GM18505 (cell line): ENCODE measurements around the gene GPR108.
A peak's percentile ranks its signal among the peaks of the same experiment; 100 is the strongest.
"Not testable (repeated sequence)": the region's sequence is repeated elsewhere in the genome, so short reads cannot be mapped to it uniquely, and the experiment has no call there.

Experiments
- ATAC-seq: cut with Tn5 transposase; IDR thresholded peaks from one replicate; pipeline ENCODE4 v1.9.1; 2021; ENCODE audit not compliant: unreplicated experiment
- POLR2A ChIP-seq: IDR thresholded peaks from 4 replicates; pipeline ENCODE4 v1.6.1; 2011; ENCODE audit warnings: borderline replicate concordance; ENCODE audit not compliant: insufficient read depth, insufficient read length; ENCODE audit errors: extremely low read depth

Gene GPR108

DNA sequence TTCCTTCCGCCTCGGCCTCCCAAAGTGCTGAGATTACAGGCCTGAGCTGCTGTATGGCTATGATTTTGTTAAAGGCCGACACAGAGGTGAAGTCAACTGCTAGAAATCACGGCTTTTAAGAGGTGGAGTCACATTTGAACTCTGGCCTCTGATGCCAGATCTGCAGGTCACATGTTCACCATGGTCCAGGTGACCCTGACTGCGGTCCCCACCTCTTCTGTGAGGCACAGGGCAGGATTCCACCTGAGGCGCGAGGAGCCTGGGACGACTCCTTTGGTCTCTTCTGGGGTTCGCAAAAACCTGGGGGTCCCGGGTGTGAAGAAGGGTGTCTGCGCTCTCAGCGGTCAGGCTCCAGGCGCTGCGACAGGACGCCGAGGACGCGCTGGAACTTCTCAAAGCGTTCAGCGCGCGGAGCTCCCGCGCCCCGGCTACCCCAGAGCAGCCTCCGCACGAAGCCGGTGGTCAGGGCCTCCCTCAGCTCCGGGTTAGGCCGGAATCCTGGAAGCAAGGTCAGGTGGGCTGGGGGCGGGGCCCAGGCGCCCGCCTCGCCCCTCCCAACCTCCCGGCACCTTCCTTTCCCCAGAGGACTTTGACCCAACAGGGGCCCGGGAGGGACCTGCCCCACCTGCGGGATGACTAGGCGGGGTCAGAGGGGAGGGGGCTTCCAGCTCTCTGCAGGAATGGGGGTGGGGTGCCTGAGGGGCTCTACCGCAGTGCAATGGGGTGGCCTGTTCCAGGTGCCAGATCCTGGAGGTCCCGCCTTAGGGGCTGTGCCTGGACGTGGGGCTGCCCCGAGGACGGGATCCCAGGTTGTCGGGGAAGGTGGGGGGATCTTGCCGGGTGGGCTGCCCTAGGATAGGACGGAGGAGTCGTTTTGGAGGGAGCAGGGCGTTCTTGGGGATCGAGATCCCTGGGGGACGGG lies 15.1 kb upstream of the GPR108 start:
- no peak for ATAC-seq
- no peak for TF ChIP-seq POLR2A

DNA sequence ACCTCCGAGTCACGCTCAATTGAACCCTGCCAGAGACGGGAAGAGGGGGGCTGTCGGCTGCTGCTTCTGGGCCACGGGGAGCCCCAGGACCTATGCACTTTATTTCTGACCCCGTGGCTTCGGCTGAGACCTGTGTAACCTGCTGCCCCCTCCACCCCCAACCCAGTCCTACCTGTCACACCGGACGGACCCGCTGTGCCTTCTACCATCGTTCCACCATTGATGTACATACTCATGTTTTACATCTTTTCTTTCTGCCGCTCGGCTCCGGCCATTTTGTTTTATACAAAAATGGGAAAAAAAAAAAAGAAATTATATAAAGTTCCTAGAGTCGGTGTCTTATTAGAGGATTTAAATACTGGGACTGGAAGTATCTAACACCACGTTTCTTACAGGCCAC lies 13.8 kb upstream of the GPR108 start:
- no peak for TF ChIP-seq POLR2A
- no peak for ATAC-seq

DNA sequence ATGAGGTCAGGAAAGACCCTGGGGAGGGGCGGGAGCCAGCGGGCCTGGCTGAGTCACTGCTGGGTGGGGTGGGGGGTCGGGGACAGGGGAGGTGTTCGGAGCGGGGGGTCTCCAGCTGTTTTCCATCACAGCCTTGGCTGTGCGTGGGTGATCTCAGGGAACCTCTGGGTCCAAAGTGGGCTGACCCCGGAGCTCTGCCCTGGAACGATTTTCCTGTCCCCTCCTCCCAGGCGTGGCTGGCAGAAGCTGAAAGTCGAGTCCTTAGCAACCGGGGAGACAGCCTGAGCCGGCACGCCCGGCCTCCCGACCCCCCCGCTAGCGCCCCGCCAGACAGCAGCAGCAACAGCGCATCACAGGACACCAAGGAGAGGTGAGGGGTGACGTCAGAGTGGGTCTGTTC lies 12.7 kb upstream of the GPR108 start:
- no peak for TF ChIP-seq POLR2A
- no peak for ATAC-seq

DNA sequence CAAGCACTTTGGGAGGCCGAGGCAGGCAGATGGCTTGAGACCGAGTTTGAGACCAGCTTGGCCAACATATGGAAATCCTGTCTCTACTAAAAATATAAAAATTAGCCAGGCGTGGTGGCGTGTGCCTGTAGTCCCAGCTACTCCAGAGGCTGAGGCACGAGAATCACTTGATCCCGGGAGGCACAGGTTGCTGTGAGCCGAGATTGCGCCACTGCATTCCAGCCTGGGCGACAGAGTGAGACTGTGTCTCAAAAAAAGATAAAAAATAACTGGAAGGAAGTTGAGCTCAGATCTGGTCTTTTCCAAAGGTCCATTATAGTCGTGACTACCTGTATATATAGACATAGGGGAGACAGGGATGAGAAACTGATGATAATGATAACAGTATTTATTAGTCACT lies 11.2 kb upstream of the GPR108 start:
- not testable (repeated sequence) for ATAC-seq

DNA sequence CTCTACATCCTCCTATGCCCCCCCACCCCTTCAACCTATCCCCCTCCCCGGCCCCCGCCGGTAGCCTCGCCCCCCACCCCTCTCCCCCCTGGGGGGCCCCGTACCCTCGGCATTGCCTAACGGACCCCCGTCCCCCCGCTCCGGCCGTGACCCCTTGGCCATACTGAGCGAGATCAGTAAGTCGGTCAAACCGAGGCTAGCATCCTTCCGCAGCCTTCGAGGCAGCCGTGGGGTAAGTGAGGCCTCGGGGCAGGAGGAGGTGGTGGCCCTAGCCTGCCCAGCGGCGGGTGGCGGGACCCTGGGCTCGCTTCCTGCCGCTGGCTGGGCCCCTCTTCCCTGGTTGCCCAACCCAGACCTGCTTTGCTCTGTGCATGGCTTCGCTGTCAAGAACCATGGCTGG lies 8.6 kb upstream of the GPR108 start:
- no peak for ATAC-seq
- no peak for TF ChIP-seq POLR2A

DNA sequence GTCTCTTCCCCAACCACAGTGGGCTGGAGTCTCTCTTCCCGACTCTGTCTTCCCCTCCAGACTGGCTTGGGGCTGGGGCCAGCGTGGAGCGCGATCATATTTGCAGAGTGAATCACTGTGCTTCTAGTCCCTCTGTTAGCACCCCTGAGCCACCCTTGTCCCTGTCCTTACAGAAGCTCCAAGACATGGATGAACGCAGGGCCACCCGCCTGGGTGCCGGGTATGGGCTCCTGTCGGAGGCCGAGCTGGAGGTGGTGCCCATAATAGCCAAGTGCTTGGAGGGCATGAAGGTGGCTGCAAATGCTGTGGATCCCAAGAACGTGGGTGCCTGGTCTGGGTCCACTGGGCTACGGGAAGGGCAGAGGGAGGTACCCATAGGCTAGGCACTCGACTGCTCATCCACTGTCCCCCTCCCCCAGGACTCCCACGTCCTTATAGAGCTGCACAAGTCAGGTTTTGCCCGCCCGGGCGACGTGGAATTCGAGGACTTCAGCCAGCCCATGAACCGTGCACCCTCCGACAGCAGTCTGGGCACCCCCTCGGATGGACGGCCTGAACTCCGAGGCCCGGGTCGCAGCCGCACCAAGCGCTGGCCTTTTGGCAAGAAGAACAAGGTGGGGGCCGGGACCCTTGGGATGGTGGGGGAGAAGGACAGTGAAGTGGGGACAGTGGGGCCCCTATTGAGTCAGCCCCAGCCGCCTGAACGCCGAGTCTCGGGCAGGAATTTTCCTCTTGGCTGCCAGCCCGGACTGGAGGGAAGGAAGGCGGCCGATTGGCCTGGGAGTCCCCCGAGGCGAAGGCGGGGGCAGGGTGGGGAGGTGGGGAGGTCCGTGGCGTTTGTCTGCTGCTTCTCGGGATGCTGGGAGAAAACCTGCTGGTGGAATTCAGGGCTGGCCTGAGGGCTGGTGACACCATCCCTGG lies 7.3 kb upstream of the GPR108 start:
- ATAC-seq, result no peak
- TF ChIP-seq POLR2A, result no peak

DNA sequence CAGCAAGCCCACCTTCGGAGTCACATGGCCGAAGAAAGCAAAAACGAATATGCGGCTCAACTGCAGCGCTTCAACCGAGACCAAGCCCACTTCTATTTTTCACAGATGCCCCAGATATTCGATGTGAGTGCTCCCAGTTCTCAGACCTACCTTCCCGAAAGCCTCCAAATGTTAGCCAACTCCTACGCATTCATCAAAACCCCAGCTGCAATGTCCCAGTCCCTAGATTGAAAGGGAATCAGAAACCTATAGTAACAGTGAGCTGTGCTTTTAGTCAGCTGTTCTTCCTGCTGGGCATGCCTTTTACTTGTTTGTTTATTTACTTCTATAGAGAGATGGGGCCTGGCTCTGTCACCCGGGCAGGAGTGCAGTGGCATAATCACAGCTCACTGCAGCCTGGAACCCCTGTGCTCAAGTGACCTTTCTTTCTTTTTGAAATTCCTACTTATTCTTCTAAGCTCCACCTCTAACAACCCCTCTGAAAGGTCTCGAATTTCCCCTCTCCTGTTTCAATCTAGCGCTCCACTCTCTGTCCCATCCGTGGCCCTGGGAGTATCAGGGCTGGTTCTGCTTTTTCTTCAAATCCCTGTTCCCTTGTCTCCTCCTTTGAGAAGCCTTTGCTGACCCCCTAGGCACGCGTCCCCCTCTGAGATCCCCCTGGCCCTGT lies 6.5 kb upstream of the GPR108 start:
- no peak for ATAC-seq
- TF ChIP-seq POLR2A, result no peak

DNA sequence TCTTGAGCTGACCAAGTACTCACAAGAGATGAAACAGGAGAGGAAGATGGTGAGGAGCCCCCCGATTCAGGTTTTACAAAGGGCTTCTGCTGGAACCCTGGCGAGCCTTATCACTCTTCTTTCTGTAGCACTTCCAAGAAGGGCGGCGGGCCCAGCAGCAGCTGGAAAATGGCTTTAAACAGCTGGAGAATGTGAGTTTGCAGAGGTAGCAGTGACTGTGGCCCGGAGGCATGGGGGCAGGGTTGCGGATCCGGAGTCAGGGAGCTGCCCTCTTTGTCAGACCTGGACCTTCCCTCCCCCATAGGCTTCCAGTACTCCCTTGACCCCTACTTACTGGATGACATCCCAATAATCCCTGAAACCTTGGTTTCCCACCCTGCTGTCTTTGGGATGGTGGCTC lies 5.7 kb upstream of the GPR108 start:
- no peak for TF ChIP-seq POLR2A
- no peak for ATAC-seq

DNA sequence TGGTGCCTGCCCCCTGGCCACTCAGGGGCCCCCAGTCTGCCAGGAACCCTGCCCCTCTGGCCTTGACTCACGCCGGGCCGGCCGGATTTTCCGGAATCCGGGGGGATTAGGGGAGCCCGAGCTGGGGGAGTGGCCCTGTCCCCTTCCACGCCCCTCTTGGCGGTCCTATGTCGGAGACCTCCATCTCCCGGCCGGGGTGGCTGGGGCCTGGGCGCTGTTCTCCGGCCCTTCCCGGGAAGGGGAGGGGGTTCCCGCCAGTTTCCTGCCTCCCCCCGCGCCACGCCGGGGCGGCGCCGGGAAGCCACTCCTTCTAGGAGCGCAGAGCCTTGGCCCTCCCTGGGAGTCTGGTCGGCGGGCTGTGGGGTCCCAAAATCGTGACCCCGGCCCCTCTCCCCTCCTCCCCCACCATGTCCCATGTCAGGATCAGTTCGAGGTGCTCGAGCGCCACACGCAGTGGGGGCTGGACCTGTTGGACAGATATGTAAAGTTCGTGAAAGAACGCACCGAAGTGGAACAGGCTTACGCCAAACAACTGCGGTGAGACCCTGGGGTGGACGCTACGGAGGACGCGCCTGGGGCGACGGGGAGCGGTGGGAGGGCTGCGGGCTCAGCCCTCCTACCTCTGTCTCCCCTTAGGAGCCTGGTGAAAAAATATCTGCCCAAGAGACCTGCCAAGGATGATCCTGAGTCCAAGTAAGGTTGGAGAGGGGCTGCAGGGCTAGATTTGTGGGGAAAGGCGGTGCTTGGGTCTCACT lies 3.4 kb upstream of the GPR108 start:
- no peak for ATAC-seq
- peak; percentile 22 for TF ChIP-seq POLR2A

DNA sequence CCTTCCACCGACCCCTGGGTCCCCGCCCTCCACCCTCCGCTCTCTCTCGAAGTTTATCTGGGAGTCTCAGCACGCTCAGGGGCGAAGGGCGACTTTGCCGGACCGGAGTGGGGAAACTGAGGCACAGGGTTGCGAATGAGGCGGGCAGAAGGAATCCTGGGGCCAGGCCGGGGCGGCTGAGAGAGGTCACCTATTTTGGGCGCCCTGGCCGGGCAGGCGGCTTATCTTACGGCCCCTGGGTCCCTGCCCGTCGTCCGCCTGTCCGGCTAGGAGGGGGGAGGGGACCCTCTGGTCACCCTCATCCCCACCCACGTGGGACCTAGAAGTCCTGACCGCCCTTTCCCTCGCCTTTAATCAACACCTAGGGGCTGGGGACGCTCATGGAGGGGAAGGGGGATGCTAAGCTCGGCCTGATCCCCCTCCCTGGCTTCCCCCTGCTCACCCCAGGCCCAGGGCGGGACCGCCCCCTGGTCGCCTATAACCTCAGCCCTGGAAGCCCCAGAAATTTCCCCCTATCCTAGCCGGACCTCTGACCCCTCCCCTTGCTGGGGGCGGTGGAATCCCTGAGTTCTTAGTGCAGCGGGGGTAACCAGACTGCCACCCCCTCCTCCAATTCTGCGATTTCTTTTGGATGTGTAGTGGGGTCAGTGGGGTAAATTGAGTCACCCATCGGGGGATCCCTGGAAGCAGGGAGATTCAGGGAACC lies 2.7 kb upstream of the GPR108 start:
- no peak for ATAC-seq
- no peak for TF ChIP-seq POLR2A

DNA sequence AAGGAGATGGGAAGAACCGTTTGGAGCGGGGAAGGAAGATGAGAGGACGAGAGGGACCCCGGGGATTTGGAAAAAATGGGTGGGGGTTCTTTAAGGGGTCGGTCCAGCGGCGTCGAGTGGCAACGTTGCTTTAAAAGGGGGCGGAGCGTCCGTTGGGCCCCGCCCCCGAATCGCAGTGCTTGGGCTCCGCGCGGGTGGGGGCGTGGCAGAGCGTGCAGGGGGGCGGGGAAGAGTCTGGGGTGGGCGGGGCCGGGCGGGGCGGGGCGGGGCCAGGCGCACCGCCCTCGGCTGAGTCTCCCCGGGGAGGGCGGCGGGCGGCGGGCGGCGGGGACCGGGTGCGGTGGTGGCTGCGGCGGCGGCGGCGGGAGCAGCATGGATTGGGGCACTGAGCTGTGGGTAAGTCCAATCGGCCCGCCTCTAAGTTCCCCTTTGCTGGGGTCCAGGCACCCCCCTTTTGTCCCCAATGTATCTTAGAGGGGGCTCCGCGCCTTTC lies 2.1 kb upstream of the GPR108 start, which contains the start of gene TRIP10:
Gene TRIP10, plus strand, starts transcription at position 291 of the 493 bp plus-strand sequence. Its CDS starts 82 bp downstream, at position 373.
- TF ChIP-seq POLR2A, result no peak
- ATAC-seq, result no peak
